GM18909 (cell line): Measurements from ENCODE around the gene PLOD3.

ENCODE experiments used
- ATAC-seq: cut with Tn5 transposase; IDR thresholded peaks from one replicate; pipeline ENCODE4 v1.9.1; 2021; ENCODE audit warnings: mild to moderate bottlenecking; ENCODE audit not compliant: unreplicated experiment, poor library complexity

The PLOD3 gene

GRCh38 chr7:101186844-101187428, 30.4 kb downstream of the PLOD3 start:
- ATAC-seq, result no peak

- no peak for ATAC-seq
These were observed 31.2 kb downstream of the PLOD3 start for GRCh38 chr7:101186194-101186593.

- ATAC-seq, result no peak
These were observed 32.0 kb downstream of the PLOD3 start for GRCh38 chr7:101185258-101185839.

- no peak for ATAC-seq
These were observed 37.1 kb downstream of the PLOD3 start, which contains the start of gene NAT16 for GRCh38 chr7:101180130-101180755. NAT16 (minus strand) TSS chr7:101180293; CDS start chr7:101174807, 5,486 bp downstream.

GRCh38 chr7:101179713-101180112, 37.7 kb downstream of the PLOD3 start:
- ATAC-seq, result no peak

GRCh38 chr7:101179117-101179516, 38.3 kb downstream of the PLOD3 start:
- no peak for ATAC-seq

- ATAC-seq, result no peak
These were observed 39.7 kb downstream of the PLOD3 start for GRCh38 chr7:101177644-101178043.

GRCh38 chr7:101175664-101176063, 41.7 kb downstream of the PLOD3 start:
- no peak for ATAC-seq

- no peak for ATAC-seq
These were observed 43.0 kb downstream of the PLOD3 start for GRCh38 chr7:101174322-101174854.

GRCh38 chr7:101173752-101174244, 43.6 kb downstream of the PLOD3 start:
- ATAC-seq, result no peak

- no peak for ATAC-seq
These were observed 44.3 kb downstream of the PLOD3 start for GRCh38 chr7:101172854-101173751.

- ATAC-seq, result no peak
These were observed 45.2 kb downstream of the PLOD3 start for GRCh38 chr7:101172005-101172853.

GRCh38 chr7:101171442-101171837, 45.9 kb downstream of the PLOD3 start:
- no peak for ATAC-seq

GRCh38 chr7:101170617-101171441, 46.6 kb downstream of the PLOD3 start:
- ATAC-seq, result no peak

GRCh38 chr7:101169838-101170551, 47.4 kb downstream of the PLOD3 start:
- peak; percentile 48 for ATAC-seq

GRCh38 chr7:101169110-101169837, 48.1 kb downstream of the PLOD3 start:
- ATAC-seq, result no peak

GRCh38 chr7:101168412-101169049, 48.9 kb downstream of the PLOD3 start:
- no peak for ATAC-seq
